EL (cell line): Measurements from ENCODE around the gene IQCE.
A peak's percentile ranks its signal among the peaks of the same experiment; 100 is the strongest.
"Not testable (repeated sequence)": the region's sequence is repeated elsewhere in the genome, so short reads cannot be mapped to it uniquely, and the experiment has no call there.

Experiments used
- DNase-seq: peaks from one replicate; pipeline ENCODE4 v3.0.0-alpha.2; 2016

IQCE gene

GRCh38 chr7:2521341-2521745 is 37.4 kb upstream of the IQCE start:
- DNase-seq = no peak

GRCh38 chr7:2521952-2522591 is 36.7 kb upstream of the IQCE start:
- DNase-seq = peak; percentile 68

- peak; percentile 88 for DNase-seq
These were observed 35.9 kb upstream of the IQCE start for GRCh38 chr7:2522780-2523433.

GRCh38 chr7:2523461-2523936 is 35.3 kb upstream of the IQCE start:
- no peak for DNase-seq

- DNase-seq = peak; percentile 78
These were observed 34.6 kb upstream of the IQCE start for GRCh38 chr7:2523941-2524807.

- no peak for DNase-seq
These were observed 33.7 kb upstream of the IQCE start for GRCh38 chr7:2524808-2525657.

GRCh38 chr7:2525658-2526630 is 32.8 kb upstream of the IQCE start:
- DNase-seq = no peak

- DNase-seq = no peak
These were observed 31.9 kb upstream of the IQCE start for GRCh38 chr7:2526659-2527504.

- DNase-seq = peak; percentile 80
These were observed 31.0 kb upstream of the IQCE start for GRCh38 chr7:2527505-2528467.

- DNase-seq = no peak
These were observed 30.2 kb upstream of the IQCE start for GRCh38 chr7:2528481-2529095.

- DNase-seq = peak; percentile 77
These were observed 29.4 kb upstream of the IQCE start for GRCh38 chr7:2529161-2530070.

- DNase-seq = peak; percentile 41
These were observed 28.4 kb upstream of the IQCE start for GRCh38 chr7:2530071-2530987.

GRCh38 chr7:2530994-2531795 is 27.6 kb upstream of the IQCE start:
- not testable (repeated sequence) for DNase-seq

GRCh38 chr7:2531796-2532110 is 27.0 kb upstream of the IQCE start:
- not testable (repeated sequence) for DNase-seq

- not testable (repeated sequence) for DNase-seq
These were observed 26.5 kb upstream of the IQCE start for GRCh38 chr7:2532199-2532772.
